K562 (cell line): ENCODE measurements around the gene SMIM30. TPM values are rescaled to one million over a fixed set of nuclear protein-coding genes. Genes with fewer than 3 reads are reported as not detected.

ENCODE experiments used
- ATF1 ChIP-seq, 2 experiments: fragments of 450-650 bp in 1 of 2; IDR thresholded peaks; 2 replicates each; pipeline ENCODE4 v1.6.1; 2016; ENCODE audit warnings: missing compliant biosample characterization in 1 of 2, missing genetic modification characterization in 1 of 2
- BRD4 ChIP-seq: fragments of 200-600 bp; sonication (generic); IDR thresholded peaks from 2 replicates; pipeline ENCODE4 v1.6.1; 2017; ENCODE audit warnings: inconsistent platforms
- CEBPB ChIP-seq: fragments of 450-650 bp; IDR thresholded peaks from 2 replicates; pipeline ENCODE4 v1.6.1; 2016; ENCODE audit warnings: missing genetic modification characterization, missing compliant biosample characterization
- CREM ChIP-seq: IDR thresholded peaks from 2 replicates; pipeline ENCODE4 v1.6.1; 2014; ENCODE audit warnings: antibody characterized with exemption, low read depth
- FOSL1 ChIP-seq: fragments of 200-800 bp; sonication (Bioruptor generic); conservative IDR thresholded peaks from 2 replicates; pipeline ENCODE4 v1.6.1; 2016; ENCODE audit warnings: missing genetic modification characterization, missing compliant biosample characterization
- FUS ChIP-seq: fragments of 200-400 bp; formaldehyde crosslinking; optimal IDR thresholded peaks from 2 replicates; pipeline ENCODE3; 2017; ENCODE audit warnings: low read depth, low read length
- GATAD2B ChIP-seq: fragments of 450-650 bp; IDR thresholded peaks from 2 replicates; pipeline ENCODE4 v1.6.1; 2017; ENCODE audit warnings: mild to moderate bottlenecking, borderline replicate concordance
- ILF3 ChIP-seq: fragments of 450-650 bp; IDR thresholded peaks from 2 replicates; pipeline ENCODE4 v1.6.1; 2018; ENCODE audit warnings: antibody characterized with exemption, mild to moderate bottlenecking, moderate library complexity, borderline replicate concordance
- KAT7 ChIP-seq: sonication (generic); formaldehyde crosslinking; IDR thresholded peaks from 2 replicates; pipeline ENCODE4 v1.8.0; 2022; ENCODE audit warnings: missing genetic modification reagents, mild to moderate bottlenecking, borderline replicate concordance
- NCOA4 ChIP-seq: fragments of 450-650 bp; IDR thresholded peaks from 2 replicates; pipeline ENCODE4 v1.6.1; 2018; ENCODE audit warnings: mild to moderate bottlenecking; ENCODE audit not compliant: partially characterized antibody
- NR2C1 ChIP-seq, 2 experiments: fragments of 450-650 bp; IDR thresholded peaks; 2 replicates each; pipeline ENCODE4 v1.6.1; 2017; ENCODE audit warnings: mild to moderate bottlenecking in 2 of 2, antibody characterized with exemption in 1 of 2, inconsistent platforms in 1 of 2, missing compliant biosample characterization in 1 of 2, missing genetic modification characterization in 1 of 2
- POU5F1 ChIP-seq: fragments of 150-350 bp; IDR thresholded peaks from 2 replicates; pipeline ENCODE4 v1.6.1; 2014; ENCODE audit warnings: borderline replicate concordance, low read length, low read depth, mild to moderate bottlenecking; ENCODE audit not compliant: partially characterized antibody
- RFX7 ChIP-seq: fragments of 250-450 bp; sonication (Bioruptor Pico); IDR thresholded peaks from 2 replicates; pipeline ENCODE4 v1.5.1; 2021; ENCODE audit warnings: mild to moderate bottlenecking
- SMAD3 ChIP-seq: fragments of 450-650 bp; formaldehyde crosslinking; conservative IDR thresholded peaks from 2 replicates; pipeline ENCODE4 v1.4.0; 2020; ENCODE audit warnings: mild to moderate bottlenecking
- SMARCC2 ChIP-seq: fragments of 450-650 bp; IDR thresholded peaks from 2 replicates; pipeline ENCODE4 v1.6.1; 2017; ENCODE audit warnings: antibody characterized with exemption, moderate library complexity, mild to moderate bottlenecking, low read depth
- SMARCE1 ChIP-seq: fragments of 450-650 bp; IDR thresholded peaks from 2 replicates; pipeline ENCODE4 v1.7.1; 2016; ENCODE audit warnings: mild to moderate bottlenecking
- WHSC1 ChIP-seq: IDR thresholded peaks from one replicate; pipeline ENCODE4 v1.6.1; 2012; ENCODE audit warnings: low read length, control low read depth, inconsistent platforms
- ZNF384 ChIP-seq: IDR thresholded peaks from 2 replicates; pipeline ENCODE4 v1.6.1; 2012; ENCODE audit warnings: low read depth, low read length, improper control_type of control experiment
- ZNF561 ChIP-seq: fragments of 450-650 bp; formaldehyde crosslinking; conservative IDR thresholded peaks from 2 replicates; pipeline ENCODE4 v1.4.0; 2020; ENCODE audit warnings: mild to moderate bottlenecking, moderate library complexity
- ZNF695 ChIP-seq: fragments of 450-650 bp; formaldehyde crosslinking; IDR thresholded peaks from 2 replicates; pipeline ENCODE4 v1.4.0; 2020; ENCODE audit warnings: mild to moderate bottlenecking, moderate library complexity
- polyA plus RNA-seq, 8 experiments: library from polyadenylated mRNA; depleted of rRNA in 4 of 8; stranded (reverse) in 5 of 8; unstranded in 3 of 8; fragments of >200 nt; fragmentation: Nextera tagmentation in 2 of 8; fragmentation: Illumina TruSeq in 1 of 8; extraction: Ambion mirVana in 2 of 8; extraction: Trizol in 1 of 8; gene quantifications; 2 replicates each; pipeline versions ENCODE4 v1.2.1 to v1.2.3, GENCODE V29; 2011 to 2014; ENCODE audit warnings: inconsistent platforms in 1 of 8, missing spikeins in 1 of 8
- total RNA-seq, 7 experiments: library from RNA; depleted of rRNA in 6 of 7; stranded (reverse); fragments of >200 nt in 6 of 7; fragmentation: Illumina TruSeq in 2 of 7; extraction: Trizol in 2 of 7; gene quantifications; 2 replicates each; pipeline versions ENCODE4 v1.2.1 to v1.2.3, GENCODE V29; 2011 to 2021; ENCODE audit warnings: low replicate concordance in 1 of 7
- TF ChIP-seq, protein P1 (sequence below): fragments of 200-800 bp; sonication (Bioruptor generic); IDR thresholded peaks from 2 replicates; pipeline ENCODE4 v1.6.1; 2017; ENCODE audit warnings: missing genetic modification characterization, missing compliant biosample characterization
- TF ChIP-seq, protein P2 (sequence below): IDR thresholded peaks from 3 replicates; pipeline ENCODE4 v1.6.1; 2011; ENCODE audit warnings: borderline replicate concordance, mild to moderate bottlenecking; ENCODE audit not compliant: insufficient read length, insufficient read depth
- TF ChIP-seq, protein P3 (sequence below): fragments of 450-650 bp; IDR thresholded peaks from 2 replicates; pipeline ENCODE4 v1.7.0; 2016; ENCODE audit warnings: borderline replicate concordance

The SMIM30 gene
- total and polyA plus RNA-seq, 9 of the 15 experiments (the other 6 are each of a cell fraction or from before 2014, with no cell fraction given) = 161 to 891 (median 316) TPM

DNA sequence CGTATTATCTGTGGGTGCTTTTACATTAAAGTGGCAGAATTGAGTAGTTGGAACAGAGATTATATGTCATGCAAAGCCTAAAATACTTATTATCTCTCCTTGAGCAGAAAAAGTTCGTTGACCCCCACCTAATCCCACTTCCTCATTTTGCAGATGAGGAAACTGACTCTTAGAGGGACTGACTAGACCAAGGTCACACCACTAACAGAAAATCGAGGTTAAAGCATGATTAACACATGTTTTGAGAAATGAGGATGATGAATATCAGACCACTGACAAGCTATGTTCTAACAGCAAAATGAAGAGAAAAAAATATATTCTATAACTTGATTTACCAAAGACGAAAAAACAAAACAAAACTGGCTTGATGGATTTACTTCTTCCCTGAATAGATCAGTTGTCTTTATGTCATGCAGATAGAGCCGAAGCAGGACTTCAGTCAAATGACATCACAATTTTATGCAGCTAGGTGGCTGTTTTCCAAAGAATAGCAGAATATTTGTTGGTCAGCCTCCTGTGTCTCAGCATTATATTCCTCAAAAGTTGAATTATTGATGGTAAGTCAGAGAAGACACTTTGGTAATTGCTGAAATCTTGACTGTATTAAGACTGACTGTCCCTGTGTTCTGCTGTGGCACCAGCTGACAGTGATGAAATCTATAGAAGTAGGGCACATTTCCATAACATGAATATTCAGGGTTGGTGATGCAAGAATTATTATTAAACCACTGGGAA is 24.2 kb upstream of the SMIM30 start (continued):
- TF ChIP-seq SMAD3 (CRISPR knock-in tag) = no peak
- TF ChIP-seq BRD4 = peak; percentile 68
- 0 out of 2 replicates have a peak, but pooled peaks have one; percentile 65 for TF ChIP-seq ILF3
- TF ChIP-seq, protein P1, sequence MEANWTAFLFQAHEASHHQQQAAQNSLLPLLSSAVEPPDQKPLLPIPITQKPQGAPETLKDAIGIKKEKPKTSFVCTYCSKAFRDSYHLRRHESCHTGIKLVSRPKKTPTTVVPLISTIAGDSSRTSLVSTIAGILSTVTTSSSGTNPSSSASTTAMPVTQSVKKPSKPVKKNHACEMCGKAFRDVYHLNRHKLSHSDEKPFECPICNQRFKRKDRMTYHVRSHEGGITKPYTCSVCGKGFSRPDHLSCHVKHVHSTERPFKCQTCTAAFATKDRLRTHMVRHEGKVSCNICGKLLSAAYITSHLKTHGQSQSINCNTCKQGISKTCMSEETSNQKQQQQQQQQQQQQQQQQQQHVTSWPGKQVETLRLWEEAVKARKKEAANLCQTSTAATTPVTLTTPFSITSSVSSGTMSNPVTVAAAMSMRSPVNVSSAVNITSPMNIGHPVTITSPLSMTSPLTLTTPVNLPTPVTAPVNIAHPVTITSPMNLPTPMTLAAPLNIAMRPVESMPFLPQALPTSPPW = peak; percentile 79
- TF ChIP-seq SMARCE1 = peak; percentile 97
- peak; percentile 68; the same call in 1 of the 2 replicates for TF ChIP-seq NR2C1 (IDR thresholded peaks at IDR 0.05)
- TF ChIP-seq NR2C1 (tag; IDR thresholded peaks at IDR 0.05) = peak; percentile 60; the same call in 1 of the 2 replicates
- no peak for TF ChIP-seq KAT7 (CRISPR knock-in tag)
- TF ChIP-seq, protein P2, sequence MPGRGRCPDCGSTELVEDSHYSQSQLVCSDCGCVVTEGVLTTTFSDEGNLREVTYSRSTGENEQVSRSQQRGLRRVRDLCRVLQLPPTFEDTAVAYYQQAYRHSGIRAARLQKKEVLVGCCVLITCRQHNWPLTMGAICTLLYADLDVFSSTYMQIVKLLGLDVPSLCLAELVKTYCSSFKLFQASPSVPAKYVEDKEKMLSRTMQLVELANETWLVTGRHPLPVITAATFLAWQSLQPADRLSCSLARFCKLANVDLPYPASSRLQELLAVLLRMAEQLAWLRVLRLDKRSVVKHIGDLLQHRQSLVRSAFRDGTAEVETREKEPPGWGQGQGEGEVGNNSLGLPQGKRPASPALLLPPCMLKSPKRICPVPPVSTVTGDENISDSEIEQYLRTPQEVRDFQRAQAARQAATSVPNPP = no peak
- TF ChIP-seq NCOA4 = no peak
- no peak for TF ChIP-seq POU5F1
- TF ChIP-seq ATF1 (CRISPR knock-in tag; IDR thresholded peaks at IDR 0.05) = no peak
- TF ChIP-seq ATF1 (tag; IDR thresholded peaks at IDR 0.05) = peak; percentile 81
- TF ChIP-seq, protein P3, sequence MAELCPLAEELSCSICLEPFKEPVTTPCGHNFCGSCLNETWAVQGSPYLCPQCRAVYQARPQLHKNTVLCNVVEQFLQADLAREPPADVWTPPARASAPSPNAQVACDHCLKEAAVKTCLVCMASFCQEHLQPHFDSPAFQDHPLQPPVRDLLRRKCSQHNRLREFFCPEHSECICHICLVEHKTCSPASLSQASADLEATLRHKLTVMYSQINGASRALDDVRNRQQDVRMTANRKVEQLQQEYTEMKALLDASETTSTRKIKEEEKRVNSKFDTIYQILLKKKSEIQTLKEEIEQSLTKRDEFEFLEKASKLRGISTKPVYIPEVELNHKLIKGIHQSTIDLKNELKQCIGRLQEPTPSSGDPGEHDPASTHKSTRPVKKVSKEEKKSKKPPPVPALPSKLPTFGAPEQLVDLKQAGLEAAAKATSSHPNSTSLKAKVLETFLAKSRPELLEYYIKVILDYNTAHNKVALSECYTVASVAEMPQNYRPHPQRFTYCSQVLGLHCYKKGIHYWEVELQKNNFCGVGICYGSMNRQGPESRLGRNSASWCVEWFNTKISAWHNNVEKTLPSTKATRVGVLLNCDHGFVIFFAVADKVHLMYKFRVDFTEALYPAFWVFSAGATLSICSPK = no peak
- TF ChIP-seq GATAD2B = peak; percentile 50; the same call in 1 of the 2 replicates
- TF ChIP-seq ZNF384 = no peak
- no peak for TF ChIP-seq WHSC1
- no peak for TF ChIP-seq ZNF695 (CRISPR knock-in tag)
- no peak for TF ChIP-seq FUS
- TF ChIP-seq RFX7 (CRISPR knock-in tag) = 0 out of 2 replicates have a peak, but pooled peaks have one; percentile 13
- TF ChIP-seq CEBPB (tag) = peak; percentile 82
- no peak for TF ChIP-seq ZNF561 (CRISPR knock-in tag)
- TF ChIP-seq FOSL1 (tag) = peak; percentile 29; the same call in 1 of the 2 replicates
- TF ChIP-seq SMARCC2 = peak; percentile 89
- peak; percentile 71; the same call in 1 of the 2 replicates for TF ChIP-seq CREM
